ENCODE results near the gene NUP214. TPM values are rescaled to one million over a fixed set of nuclear protein-coding genes. Genes with fewer than 3 reads are reported as not detected.

NUP214 gene
- total RNA-seq, 1 experiment from 2014 or later = 52.3 TPM

GRCh38 chr9:131258698-131259431 is 133.5 kb downstream of the NUP214 start:
- no peak for DNase-seq
- Histone ChIP-seq H3K36me3 (ENCODE audit: control insufficient read depth, insufficient read depth, low read length) (no peaks in the 10 kb centered on the region), H3K4me3 (ENCODE audit: low read depth, low read length) (no peak overlapping the region), H3K4me1 (no peaks in the 10 kb centered on the region), H3K9me3 (no peaks in the 10 kb centered on the region), H3K27me3 (replicated peaks; ENCODE audit: control insufficient read depth, insufficient read depth, low read length) (no peaks in the 10 kb centered on the region)
- Mint-ChIP-seq H3K9me3 (ENCODE audit: unreplicated experiment) (no peaks in the 10 kb centered on the region), H3K4me1 (ENCODE audit: low read depth, unreplicated experiment) (no peaks in the 10 kb centered on the region), H3K4me3 (ENCODE audit: unreplicated experiment) (no peak overlapping the region), H3K36me3 (ENCODE audit: insufficient read depth, unreplicated experiment) (peaks cover 4% of the 10 kb centered on the region), H3K27me3 (ENCODE audit: insufficient read depth, unreplicated experiment) (no peaks in the 10 kb centered on the region), H3K27ac (ENCODE audit: unreplicated experiment) (no peak overlapping the region)
- intact Hi-C loops (cut with micrococcal nuclease; ENCODE audit: unreplicated experiment) = no loop called here
- TF ChIP-seq CTCF (IDR thresholded peaks at IDR 0.05; ENCODE audit: insufficient read depth in 1 of 2, low read depth in 1 of 2, low read length in 1 of 2, severe bottlenecking in 1 of 2, unreplicated experiment in 1 of 2) = no peak
- ChIA-PET POLR2A (no interaction called here), CTCF (no interaction called here)
- no TSS peak for BruUV-seq (replicated peaks)

DNA sequence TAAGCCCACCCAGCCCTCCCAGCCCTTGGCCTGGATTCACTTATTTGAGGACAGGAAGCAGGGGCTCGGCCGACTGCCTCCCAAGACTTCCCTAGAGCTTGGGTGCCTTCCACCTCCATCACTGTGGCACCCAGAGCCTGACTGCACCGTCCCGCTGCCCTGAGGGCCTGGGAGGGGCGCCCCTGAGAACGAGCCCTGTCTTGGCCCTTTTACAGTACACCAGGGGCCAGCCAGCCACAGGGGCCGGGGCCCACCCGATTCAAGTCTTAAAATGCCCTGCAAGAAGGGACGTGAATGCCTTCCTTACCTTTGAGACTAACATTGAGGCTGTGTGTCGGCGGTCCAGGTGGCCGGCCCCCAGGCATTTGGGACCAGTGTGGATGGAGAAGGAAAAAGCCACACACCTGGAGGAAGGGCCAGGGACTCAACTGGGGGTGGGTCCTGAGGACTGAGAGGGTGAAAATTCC is 134.1 kb downstream of the NUP214 start:
- ChIA-PET POLR2A (no interaction called here), CTCF (no interaction called here)
- no peak for TF ChIP-seq CTCF (IDR thresholded peaks at IDR 0.05; ENCODE audit: insufficient read depth in 1 of 2, low read depth in 1 of 2, low read length in 1 of 2, severe bottlenecking in 1 of 2, unreplicated experiment in 1 of 2)
- H3K27me3 ChIP-seq (replicated peaks; ENCODE audit: control insufficient read depth, insufficient read depth, low read length) = no peaks in the 10 kb centered on the region
- H3K36me3 Mint-ChIP-seq (ENCODE audit: insufficient read depth, unreplicated experiment) = peaks cover 4% of the 10 kb centered on the region
- no TSS peak for BruUV-seq (replicated peaks)
- H3K4me1 Mint-ChIP-seq (ENCODE audit: low read depth, unreplicated experiment) = no peaks in the 10 kb centered on the region
- H3K36me3 ChIP-seq (ENCODE audit: control insufficient read depth, insufficient read depth, low read length) = no peaks in the 10 kb centered on the region
- no peaks in the 10 kb centered on the region for H3K9me3 ChIP-seq
- intact Hi-C loops (cut with micrococcal nuclease; ENCODE audit: unreplicated experiment) = no loop called here
- no peak overlapping the region for H3K4me3 ChIP-seq (ENCODE audit: low read depth, low read length)
- no peak for DNase-seq
- H3K9me3 Mint-ChIP-seq (ENCODE audit: unreplicated experiment) = no peaks in the 10 kb centered on the region
- H3K4me1 ChIP-seq = no peaks in the 10 kb centered on the region
- H3K4me3 Mint-ChIP-seq (ENCODE audit: unreplicated experiment) = no peak overlapping the region
- no peak overlapping the region for H3K27ac Mint-ChIP-seq (ENCODE audit: unreplicated experiment)
- H3K27me3 Mint-ChIP-seq (ENCODE audit: insufficient read depth, unreplicated experiment) = no peaks in the 10 kb centered on the region

DNA sequence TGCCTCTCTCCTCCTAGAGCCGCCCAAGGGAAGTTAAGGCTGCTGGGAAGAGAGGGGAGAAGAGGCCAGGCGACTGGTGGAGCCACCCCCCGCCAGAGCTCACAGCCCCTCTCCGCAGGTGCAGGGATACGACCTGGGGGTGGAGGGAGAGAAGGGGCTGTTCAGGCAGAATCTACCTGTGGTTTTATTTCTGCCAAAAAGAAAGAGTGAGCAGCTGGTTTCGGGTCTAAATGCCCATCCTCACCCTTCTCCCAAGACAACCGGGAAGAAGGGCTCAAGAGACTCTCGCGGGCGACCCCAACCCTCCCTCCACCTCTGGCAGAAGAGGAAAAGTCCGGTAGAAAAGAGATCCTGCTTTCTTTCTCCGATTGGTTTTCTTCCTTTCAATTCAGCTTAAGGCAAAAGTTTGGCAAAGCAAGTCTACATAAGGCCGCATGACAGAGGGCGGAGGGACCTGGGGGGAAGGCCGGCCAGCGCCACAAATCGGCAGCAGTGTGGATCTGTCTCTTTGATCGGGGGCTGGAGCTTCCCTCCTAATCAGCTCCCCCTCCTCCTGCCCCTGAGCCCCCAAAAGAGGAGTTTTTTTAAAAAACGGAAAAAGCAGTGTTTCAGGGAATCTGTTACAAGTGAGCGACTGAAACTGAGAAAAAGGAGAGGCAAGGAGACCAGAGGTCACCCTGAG is 134.7 kb downstream of the NUP214 start:
- H3K27me3 ChIP-seq (replicated peaks; ENCODE audit: control insufficient read depth, insufficient read depth, low read length) = no peaks in the 10 kb centered on the region

More for the DNA sequence above, 134.7 kb downstream of the NUP214 start:
- DNase-seq = no peak
- ChIA-PET POLR2A (no interaction called here), CTCF (no interaction called here)
- no peaks in the 10 kb centered on the region for H3K36me3 ChIP-seq (ENCODE audit: control insufficient read depth, insufficient read depth, low read length)
- no peaks in the 10 kb centered on the region for H3K4me1 Mint-ChIP-seq (ENCODE audit: low read depth, unreplicated experiment)
- peaks cover 4% of the 10 kb centered on the region for H3K36me3 Mint-ChIP-seq (ENCODE audit: insufficient read depth, unreplicated experiment)
- no peak overlapping the region for H3K27ac Mint-ChIP-seq (ENCODE audit: unreplicated experiment)
- H3K4me3 ChIP-seq (ENCODE audit: low read depth, low read length) = no peak overlapping the region
- H3K4me1 ChIP-seq = no peaks in the 10 kb centered on the region
- intact Hi-C loops (cut with micrococcal nuclease; ENCODE audit: unreplicated experiment) = no loop called here
- BruUV-seq (replicated peaks) = no TSS peak
- no peak overlapping the region for H3K4me3 Mint-ChIP-seq (ENCODE audit: unreplicated experiment)
- no peaks in the 10 kb centered on the region for H3K9me3 ChIP-seq
- no peaks in the 10 kb centered on the region for H3K9me3 Mint-ChIP-seq (ENCODE audit: unreplicated experiment)
- TF ChIP-seq CTCF (IDR thresholded peaks at IDR 0.05; ENCODE audit: insufficient read depth in 1 of 2, low read depth in 1 of 2, low read length in 1 of 2, severe bottlenecking in 1 of 2, unreplicated experiment in 1 of 2) = no peak
- H3K27me3 Mint-ChIP-seq (ENCODE audit: insufficient read depth, unreplicated experiment) = no peaks in the 10 kb centered on the region
